T47D (cell line): ENCODE measurements around the gene SLC17A5.

ENCODE experiments used
- DNase-seq, 2 experiments: peaks; one replicate each; pipeline versions ENCODE4 v3.0.0 to v3.0.0-alpha.2; 2011 to 2012; ENCODE audit warnings: low read depth in 1 of 2, low spot score in 1 of 2
- JUND ChIP-seq: IDR thresholded peaks from 2 replicates; pipeline ENCODE4 v1.6.1; 2012; ENCODE audit warnings: low read depth
- in situ Hi-C: cut with HindIII; loops from 2 replicates; pipeline ENCODE4 v1.10.0; 2016; ENCODE audit warnings: low sequenced_read_pairs, low pct_unique_long_range_greater_than_20kb

The SLC17A5 gene

GRCh38 chr6:73655341-73655917 is 1.6 kb upstream of the SLC17A5 start:
- in situ Hi-C loops: no loop called here
- no peak for TF ChIP-seq JUND
- DNase-seq: no peak

- DNase-seq: peak; percentile 48 to 69
- no peak for TF ChIP-seq JUND
- in situ Hi-C loops: no loop called here
These were observed 888 bp downstream of the SLC17A5 start for GRCh38 chr6:73652637-73653570.

GRCh38 chr6:73649783-73650182 is 4.0 kb downstream of the SLC17A5 start:
- TF ChIP-seq JUND: no peak
- no peak for DNase-seq
- in situ Hi-C loops: no loop called here

- no peak for TF ChIP-seq JUND
- no peak for DNase-seq
- in situ Hi-C loops: no loop called here
These were observed 5.6 kb downstream of the SLC17A5 start for GRCh38 chr6:73648166-73648565.

GRCh38 chr6:73644941-73645591 is 8.7 kb downstream of the SLC17A5 start:
- TF ChIP-seq JUND: no peak
- no peak for DNase-seq
- in situ Hi-C loops: no loop called here

- TF ChIP-seq JUND: no peak
- in situ Hi-C loops: no loop called here
- DNase-seq: no peak
These were observed 9.8 kb downstream of the SLC17A5 start for GRCh38 chr6:73644030-73644429.

- no peak for TF ChIP-seq JUND
- in situ Hi-C loops: no loop called here
- DNase-seq: no peak
These were observed 11.3 kb downstream of the SLC17A5 start for GRCh38 chr6:73642530-73642929.

GRCh38 chr6:73640179-73640750 is 13.5 kb downstream of the SLC17A5 start:
- no peak for DNase-seq
- in situ Hi-C loops: no loop called here
- no peak for TF ChIP-seq JUND

- no peak for TF ChIP-seq JUND
- in situ Hi-C loops: no loop called here
- DNase-seq: no peak
These were observed 14.8 kb downstream of the SLC17A5 start for GRCh38 chr6:73639040-73639439.

GRCh38 chr6:73637404-73637803 is 16.4 kb downstream of the SLC17A5 start:
- TF ChIP-seq JUND: no peak
- in situ Hi-C loops: no loop called here
- DNase-seq: no peak

GRCh38 chr6:73636048-73636447 is 17.7 kb downstream of the SLC17A5 start:
- no peak for TF ChIP-seq JUND
- no peak for DNase-seq
- in situ Hi-C loops: no loop called here

GRCh38 chr6:73632346-73632745 is 21.4 kb downstream of the SLC17A5 start:
- in situ Hi-C loops: no loop called here
- no peak for TF ChIP-seq JUND

GRCh38 chr6:73631849-73632248 is 21.9 kb downstream of the SLC17A5 start:
- in situ Hi-C loops: no loop called here
- TF ChIP-seq JUND: no peak
- no peak for DNase-seq

More at GRCh38 chr6:73632346-73632745, 21.4 kb downstream of the SLC17A5 start:
- no peak for DNase-seq
